Stimulated activated CD8-positive, alpha-beta memory T cell treated with anti-CD3 and anti-CD28 coated beads, Interleukin-15, amount 100 ng/mL, for 48 hours (primary cell): ENCODE measurements around the gene PRTFDC1.

Experiments
- DNase-seq, 2 donors: peaks; one replicate each; pipeline ENCODE4 v3.0.0-alpha.2; 2020; ENCODE audit warnings: low read depth in 2 of 2

Gene PRTFDC1

GRCh38 chr10:24872790-24873182 is 79.6 kb downstream of the PRTFDC1 start:
- no peak for DNase-seq

DNA sequence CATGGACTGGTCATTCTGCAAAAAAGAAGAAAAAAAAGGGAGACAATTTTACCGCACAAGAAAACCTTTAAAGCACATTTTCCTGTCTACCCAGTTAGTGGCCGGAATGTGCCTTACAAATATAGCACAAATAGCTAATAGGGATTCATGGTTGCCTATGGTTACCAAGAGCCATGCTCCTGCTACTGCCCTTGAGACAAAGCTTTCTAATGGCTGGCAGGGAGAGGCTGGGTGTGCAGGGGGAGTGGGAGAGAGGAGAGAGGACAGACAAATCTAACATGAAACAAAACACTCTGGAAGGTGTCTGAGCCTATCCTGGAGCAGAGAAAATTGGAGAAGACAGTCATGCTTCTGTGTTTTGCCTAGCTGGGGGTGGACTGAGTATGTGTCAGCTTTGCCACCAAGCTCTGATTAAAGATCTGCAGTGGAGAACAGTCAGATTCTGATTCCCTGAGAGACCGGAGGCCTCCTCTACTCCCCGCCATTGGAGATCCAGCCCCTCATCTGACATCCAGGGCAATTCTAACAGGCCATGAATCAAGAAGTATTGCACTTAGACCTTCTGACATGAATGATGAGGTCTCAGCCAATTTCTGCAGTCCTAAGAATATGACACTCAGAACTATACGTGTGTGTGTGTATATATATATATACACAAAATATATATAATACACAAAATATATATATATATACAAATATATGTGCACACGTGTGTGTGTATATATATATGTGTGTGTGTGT is 80.2 kb downstream of the PRTFDC1 start:
- DNase-seq, result no peak

- no peak for DNase-seq
Observed at GRCh38 chr10:24871011-24871935, 81.1 kb downstream of the PRTFDC1 start.

- DNase-seq, result no peak
Observed at GRCh38 chr10:24869354-24870015, 82.9 kb downstream of the PRTFDC1 start.

- DNase-seq, result no peak
Observed at GRCh38 chr10:24866604-24867583, 85.5 kb downstream of the PRTFDC1 start.

DNA sequence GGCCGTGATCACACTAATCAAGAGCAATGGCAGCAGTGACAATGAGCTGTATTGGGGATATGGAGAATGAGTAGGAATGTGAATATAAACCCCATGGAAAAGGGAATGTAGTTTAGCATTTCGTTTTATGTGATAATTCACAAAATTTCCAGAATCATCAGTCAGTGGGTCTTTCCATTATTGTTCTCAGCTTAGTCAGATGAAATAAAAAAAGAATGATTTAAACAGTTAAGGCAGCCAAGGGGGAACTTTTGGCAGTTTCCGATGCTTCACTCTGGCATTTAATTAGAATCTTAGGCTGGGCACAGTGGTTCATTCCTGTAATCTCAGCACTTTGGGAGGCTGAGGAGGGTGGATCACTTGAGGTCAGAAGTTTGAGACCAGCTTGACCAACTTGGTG is 86.6 kb downstream of the PRTFDC1 start:
- DNase-seq, result no peak

DNA sequence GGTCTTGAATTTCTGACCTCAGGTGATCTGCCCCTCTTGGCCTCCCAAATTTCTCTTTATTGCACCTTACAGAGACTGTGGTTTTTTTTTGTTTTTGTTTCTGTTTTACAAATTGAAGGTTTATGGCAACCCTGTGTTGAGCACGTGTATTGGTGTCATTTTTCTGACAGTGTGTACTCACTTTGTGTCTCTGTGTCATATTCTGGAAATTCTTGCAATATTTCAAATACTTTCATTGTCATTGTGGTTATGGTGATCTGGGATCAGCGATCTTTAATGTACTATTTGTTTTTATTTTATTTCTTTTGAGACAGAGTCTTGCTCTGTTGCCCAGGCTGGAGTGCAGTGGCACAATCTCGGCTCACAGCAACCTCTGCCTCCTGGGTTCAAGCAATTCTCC is 89.8 kb downstream of the PRTFDC1 start:
- no peak for DNase-seq

DNA sequence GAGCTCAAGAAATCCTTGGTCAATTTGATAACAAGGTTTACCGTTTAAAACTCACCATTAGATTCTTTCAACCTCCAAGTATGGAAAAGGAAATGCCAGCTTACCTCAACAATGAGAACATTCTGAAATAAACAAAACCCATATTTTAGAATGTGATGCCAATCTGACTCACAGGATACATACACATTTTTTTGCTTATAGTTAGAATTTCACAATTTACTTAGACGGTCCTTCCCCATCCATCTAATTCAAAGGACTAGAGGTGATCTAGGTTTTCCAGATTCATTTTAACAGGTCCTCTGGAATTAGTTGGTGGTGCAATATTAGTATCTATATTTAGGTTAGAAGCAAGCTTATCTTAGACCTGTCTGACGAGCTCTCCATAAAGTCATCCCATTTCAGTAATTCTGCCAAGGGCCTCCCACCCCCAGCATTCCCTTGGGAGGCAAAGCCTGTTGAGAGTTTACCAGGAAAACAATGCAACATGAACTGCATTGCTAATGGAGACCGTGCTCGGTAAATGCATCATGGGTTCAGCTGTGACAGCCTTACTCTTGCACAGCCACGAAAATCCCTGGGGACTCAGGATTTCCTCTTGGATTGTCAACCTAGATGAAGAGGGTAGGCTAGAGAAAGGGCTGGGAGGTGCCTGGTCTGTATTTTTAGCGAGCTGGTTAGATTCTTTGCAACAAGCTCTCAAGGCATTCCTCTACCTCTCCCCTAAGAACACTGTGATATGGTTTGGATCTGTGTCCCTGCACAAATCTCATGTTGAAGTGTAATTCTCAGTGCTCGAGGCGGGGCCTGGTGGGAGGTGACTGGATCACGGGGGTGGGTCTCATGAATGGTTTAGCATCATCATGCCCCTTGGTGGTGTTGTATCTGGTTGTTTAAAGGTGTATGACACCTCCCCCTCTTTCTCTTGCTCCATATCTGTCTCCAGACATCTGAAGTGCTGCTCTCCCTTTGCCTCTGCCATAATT is 93.8 kb downstream of the PRTFDC1 start:
- no peak for DNase-seq

DNA sequence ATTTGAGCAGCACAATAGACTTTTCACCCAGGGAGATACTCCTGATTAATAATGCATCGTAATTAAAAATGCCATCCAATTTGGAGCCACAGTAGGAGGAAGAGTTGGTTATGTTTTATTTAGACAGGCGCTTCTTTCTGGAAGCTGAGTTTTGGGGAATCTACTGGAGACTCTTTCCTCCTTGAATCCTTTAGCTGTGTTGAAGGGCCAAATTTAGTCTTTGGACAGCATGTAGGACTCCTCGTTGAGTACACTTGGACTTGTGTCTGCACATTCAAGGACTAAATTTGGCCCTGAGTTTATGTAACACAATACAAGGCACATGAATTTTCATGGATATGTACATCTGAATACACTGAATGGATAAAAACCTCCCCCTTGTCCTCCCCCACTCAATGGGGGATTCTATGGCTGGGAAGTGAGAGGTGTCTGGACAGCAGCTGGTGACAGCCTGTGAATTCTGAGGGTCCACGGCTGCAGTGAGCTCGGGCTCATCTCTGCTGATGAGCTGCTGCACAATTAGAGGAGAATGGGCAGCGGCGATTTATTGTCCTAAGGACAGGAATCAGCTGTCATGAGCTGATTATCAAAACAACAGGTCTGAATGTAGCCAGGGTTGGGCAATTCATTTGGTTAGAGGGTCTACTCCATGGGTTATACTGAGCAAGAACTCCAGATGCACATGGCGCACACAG is 95.2 kb downstream of the PRTFDC1 start:
- DNase-seq, result no peak

DNA sequence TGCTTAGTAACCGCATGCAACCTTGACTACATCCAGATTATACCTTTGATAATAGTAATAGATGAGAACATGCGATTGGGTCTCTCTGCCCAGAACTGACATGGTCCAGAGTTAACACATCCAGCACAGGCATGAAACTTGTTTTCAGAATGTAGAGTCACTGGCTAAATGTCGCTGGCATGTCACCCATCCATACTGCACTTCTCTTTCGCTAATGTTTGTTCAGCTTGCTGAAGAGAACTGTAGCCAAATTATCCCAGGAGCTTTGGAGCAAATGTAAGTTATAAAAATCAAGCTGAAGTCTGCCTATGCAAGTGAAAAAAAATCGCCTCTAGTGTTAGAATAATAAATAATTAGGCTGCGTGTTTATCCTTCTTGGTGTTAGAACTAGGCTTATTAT is 98.2 kb downstream of the PRTFDC1 start:
- DNase-seq, result no peak

DNA sequence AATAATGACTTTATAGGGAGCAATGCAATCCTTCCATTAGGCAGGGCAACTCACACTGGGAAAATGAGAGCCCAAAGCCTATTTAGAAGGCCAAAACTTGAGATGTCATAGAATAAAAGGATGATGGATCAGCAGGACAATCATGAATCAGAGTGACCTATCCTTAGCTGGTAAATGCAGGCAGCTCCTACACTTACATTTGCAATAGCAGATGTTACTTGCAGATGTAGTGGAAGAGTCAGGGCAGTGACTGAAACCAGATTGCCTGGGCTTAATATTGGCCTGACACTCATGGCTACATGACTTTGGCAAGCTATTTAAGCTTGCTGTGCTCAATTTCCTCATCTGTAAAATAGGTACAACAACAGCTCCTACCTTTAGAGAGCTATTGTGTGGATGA is 98.7 kb downstream of the PRTFDC1 start:
- no peak for DNase-seq

GRCh38 chr10:24851629-24852028 is 100.8 kb downstream of the PRTFDC1 start:
- no peak for DNase-seq

- DNase-seq, result no peak
Observed at GRCh38 chr10:24850727-24851296, 101.6 kb downstream of the PRTFDC1 start.

DNA sequence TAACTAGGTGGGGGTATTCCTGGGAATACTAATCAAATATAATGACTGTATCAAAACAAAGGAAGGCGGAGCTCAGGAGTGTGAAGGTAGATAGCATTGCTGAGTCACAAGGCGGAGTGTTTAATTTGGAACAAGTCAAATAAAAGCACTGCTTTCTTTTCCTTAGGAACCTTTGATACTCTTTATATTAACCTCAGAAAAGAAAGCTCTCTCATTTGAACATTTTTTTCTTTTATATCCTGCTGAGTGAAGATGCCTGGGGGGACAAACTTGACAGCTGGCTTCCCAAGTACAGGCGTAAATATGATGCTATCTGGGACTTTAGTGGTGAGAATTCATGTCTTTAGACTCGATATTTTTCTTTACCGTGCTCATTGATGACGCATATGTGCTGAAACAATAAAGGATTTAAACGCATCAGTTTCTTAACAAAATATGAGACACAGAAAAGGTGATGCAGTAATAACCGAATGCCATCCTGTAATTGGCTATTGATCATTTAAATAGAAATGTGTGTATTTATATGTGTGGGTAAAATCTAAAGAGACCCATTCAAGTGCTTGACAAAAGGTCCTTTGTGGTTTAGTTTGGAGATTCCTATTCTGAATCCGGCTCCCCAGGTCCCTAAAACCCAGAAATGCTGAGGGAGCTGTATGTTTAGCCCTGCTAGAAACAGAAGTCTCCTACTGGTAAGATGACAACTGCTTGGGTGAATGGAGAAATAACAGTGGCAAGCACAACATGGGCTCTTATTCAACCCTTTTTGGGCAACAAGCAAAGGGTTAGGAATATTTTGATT is 102.7 kb downstream of the PRTFDC1 start:
- no peak for DNase-seq

DNA sequence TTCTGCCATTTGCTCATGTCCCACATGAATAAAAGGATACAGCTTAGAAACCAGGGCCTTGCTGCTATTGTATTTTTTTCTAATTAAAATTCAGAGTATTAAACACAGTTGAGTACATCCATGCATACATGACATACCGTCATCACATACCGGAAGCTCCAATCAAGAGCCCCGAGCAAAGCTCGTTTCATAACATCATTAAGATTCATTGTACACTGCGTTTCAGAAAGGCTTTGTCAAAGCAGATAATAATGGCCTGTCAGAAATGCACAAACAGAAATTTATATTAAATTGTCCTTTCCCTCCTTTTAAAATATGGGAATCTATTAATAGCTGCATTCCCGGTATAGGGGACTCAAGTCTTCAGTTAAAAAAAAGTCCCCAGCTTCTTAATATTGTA is 103.4 kb downstream of the PRTFDC1 start:
- DNase-seq, result no peak

DNA sequence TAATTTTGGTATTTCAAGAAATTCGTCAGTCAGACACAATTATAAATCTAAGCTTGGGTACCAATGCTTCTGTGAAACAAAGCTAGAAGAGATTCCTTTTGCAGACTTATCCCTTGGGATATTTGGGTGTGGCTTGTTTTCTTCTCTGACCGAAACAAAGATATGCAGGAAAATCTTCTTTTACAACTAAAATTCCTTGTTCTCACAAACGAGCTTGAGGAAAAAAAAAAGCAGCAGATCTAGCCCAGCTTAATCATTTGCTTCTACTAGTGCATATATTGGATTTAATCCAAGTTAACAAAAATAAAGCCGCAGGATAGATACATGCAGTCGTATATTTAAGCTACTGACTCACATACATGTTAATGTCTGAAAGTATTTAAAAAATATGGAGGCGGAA is 104.2 kb downstream of the PRTFDC1 start:
- DNase-seq, result no peak

DNA sequence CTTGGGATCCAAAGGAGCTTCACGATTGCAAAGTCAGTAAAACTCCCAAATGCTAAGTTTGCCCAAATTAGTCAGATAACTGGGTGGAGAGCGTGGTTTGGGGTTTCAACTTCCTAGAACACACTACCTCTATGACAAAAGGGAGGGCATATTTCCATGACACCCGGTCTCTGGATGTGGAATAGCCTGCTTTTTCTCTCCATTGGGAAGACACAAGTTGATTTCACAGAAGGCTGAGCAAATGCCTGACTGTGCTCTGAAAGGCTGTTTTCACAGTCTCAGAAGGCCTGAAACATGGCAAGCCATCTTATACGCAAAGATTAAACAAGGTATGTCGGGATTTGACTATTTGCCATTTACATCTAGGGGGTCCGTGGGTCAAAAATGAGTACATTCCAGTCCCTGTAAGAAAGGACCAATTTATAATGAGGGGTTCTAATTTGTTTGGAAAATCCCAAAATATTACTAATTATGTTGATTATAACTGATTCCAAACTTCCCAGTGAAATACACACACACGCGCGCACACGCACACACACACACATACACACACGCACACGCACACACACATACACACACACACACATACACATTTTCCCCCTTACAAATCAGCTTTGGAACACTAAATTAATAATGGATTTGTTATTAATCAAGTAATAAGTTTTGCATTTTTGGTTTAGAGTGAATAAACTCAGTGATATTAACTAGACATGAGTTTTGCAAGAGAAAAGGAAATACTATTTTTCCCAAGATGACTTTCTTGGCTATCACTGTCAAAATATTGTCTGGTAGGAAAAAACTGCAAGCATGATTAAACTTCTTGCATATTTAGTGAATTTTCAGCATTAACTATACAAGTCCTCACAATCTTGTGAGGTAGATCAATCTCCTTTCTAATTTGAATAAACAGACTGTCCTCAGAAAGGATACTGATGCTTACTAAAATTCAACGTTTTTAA is 105.0 kb downstream of the PRTFDC1 start:
- DNase-seq, result no peak
